ENCODE measurements around the gene YAF2. TPM values are rescaled to one million over a fixed set of nuclear protein-coding genes. Genes with fewer than 3 reads are reported as not detected.

The YAF2 gene
- total and polyA plus RNA-seq, 2 donors = 24.9 to 28.3 TPM

DNA sequence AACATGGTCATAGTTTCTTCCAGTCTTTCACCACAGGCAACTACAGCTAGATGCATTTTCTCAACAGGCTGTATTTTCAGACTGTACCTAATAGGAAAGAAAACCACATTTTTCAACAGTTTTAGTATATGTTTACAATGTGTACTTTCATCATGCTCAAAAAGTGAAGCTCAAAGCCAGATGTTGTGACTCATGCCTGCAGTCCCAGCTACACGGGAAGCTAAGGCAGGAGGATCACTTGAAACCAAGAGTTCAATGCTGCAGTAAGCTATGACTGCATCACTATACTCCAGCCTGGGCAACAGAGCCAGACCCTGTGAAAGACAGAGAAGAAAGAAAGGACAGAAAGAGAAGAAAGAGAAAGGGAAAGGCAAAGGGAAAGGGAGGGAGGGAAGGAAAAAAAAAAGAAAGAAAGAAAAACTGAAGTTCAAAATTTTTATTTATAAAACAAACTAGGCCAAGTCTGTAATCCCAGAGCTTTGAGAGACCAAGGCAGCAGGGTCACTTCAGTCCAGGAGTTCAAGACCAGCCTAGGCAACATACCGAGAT, 118.9 kb downstream of the YAF2 start:
- H3K4me3 ChIP-seq (ENCODE audit: low read length in 2 of 2) = no peak overlapping the region
- 92% methylated on average over 2 of the region's 2 CpGs for WGBS
- H3K27ac ChIP-seq (ENCODE audit: low read depth in 1 of 2, low read length in 1 of 2) = no peak overlapping the region
- H3K36me3 ChIP-seq (ENCODE audit: control insufficient read depth in 2 of 2, insufficient read depth in 2 of 2, low read length in 1 of 2) = peaks cover 0 to 5% of the 10 kb centered on the region in 2 donors
- H3K4me1 ChIP-seq (ENCODE audit: control insufficient read depth in 2 of 2, insufficient read depth in 2 of 2, low read length in 2 of 2) = no peaks in the 10 kb centered on the region
- no peak for DNase-seq (ENCODE audit: low read depth in 6 of 9, low spot score in 9 of 9)
- H3K27me3 ChIP-seq (ENCODE audit: control insufficient read depth in 2 of 2, insufficient read depth in 1 of 2, low read length in 1 of 2) = no peaks in the 10 kb centered on the region
- no peaks in the 10 kb centered on the region for H3K9me3 ChIP-seq (ENCODE audit: control insufficient read depth in 2 of 2, insufficient read depth in 1 of 2, low read length in 1 of 2)

DNA sequence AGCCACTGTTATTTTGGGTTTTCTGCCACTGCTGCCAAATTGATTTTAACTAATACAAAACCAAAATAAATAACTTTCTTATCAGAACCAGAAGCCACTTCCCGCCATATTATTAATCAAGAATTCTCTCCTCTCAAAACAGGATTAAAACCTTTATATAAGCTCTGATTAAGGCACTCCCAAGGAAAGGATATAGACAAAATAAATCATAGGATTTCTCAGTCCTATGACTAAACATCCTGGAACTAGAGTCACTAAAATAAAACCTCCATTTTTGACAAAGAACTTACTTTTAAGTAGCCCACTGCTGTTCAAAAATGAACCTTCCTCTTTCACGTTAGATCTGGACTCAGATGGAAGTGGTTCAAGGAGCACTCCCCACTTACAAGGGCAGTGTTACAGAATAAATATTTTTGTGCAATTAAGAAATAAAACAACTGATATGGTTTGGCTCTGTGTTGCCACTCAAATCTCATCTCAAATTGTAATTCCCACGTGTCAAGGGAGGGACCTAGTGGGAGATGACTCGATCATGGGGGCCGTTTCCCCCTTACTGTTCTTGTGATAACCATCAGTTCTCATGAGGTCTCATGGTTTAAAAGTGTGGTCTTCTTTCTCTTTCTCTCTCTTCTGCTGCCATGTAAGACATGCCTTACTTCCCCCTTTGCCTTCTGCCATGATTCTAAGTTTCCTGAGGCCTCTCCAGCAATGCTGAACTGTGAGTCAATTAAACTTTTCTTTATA, 119.7 kb downstream of the YAF2 start:
- Histone ChIP-seq H3K27ac (ENCODE audit: low read depth in 1 of 2, low read length in 1 of 2) (no peak overlapping the region), H3K36me3 (ENCODE audit: control insufficient read depth in 2 of 2, insufficient read depth in 2 of 2, low read length in 1 of 2) (peaks cover 0 to 5% of the 10 kb centered on the region in 2 donors), H3K27me3 (ENCODE audit: control insufficient read depth in 2 of 2, insufficient read depth in 1 of 2, low read length in 1 of 2) (no peaks in the 10 kb centered on the region), H3K9me3 (ENCODE audit: control insufficient read depth in 2 of 2, insufficient read depth in 1 of 2, low read length in 1 of 2) (no peaks in the 10 kb centered on the region), H3K4me1 (ENCODE audit: control insufficient read depth in 2 of 2, insufficient read depth in 2 of 2, low read length in 2 of 2) (no peaks in the 10 kb centered on the region), H3K4me3 (ENCODE audit: low read length in 2 of 2) (no peak overlapping the region)
- WGBS = 95% methylated on average over 5 of the region's 5 CpGs
- no peak for DNase-seq (ENCODE audit: low read depth in 6 of 9, low spot score in 9 of 9)

- no peaks in the 10 kb centered on the region for H3K4me1 ChIP-seq (ENCODE audit: control insufficient read depth in 2 of 2, insufficient read depth in 2 of 2, low read length in 2 of 2)
- peaks cover 0 to 4% of the 10 kb centered on the region in 2 donors for H3K9me3 ChIP-seq (ENCODE audit: control insufficient read depth in 2 of 2, insufficient read depth in 1 of 2, low read length in 1 of 2)
- DNase-seq (ENCODE audit: low read depth in 6 of 9, low spot score in 9 of 9) = no peak
- no peak overlapping the region for H3K4me3 ChIP-seq (ENCODE audit: low read length in 2 of 2)
- 98% methylated on average over 3 of the region's 3 CpGs for WGBS
- no peaks in the 10 kb centered on the region for H3K36me3 ChIP-seq (ENCODE audit: control insufficient read depth in 2 of 2, insufficient read depth in 2 of 2, low read length in 1 of 2)
- H3K27ac ChIP-seq (ENCODE audit: low read depth in 1 of 2, low read length in 1 of 2) = no peak overlapping the region
- no peaks in the 10 kb centered on the region for H3K27me3 ChIP-seq (ENCODE audit: control insufficient read depth in 2 of 2, insufficient read depth in 1 of 2, low read length in 1 of 2)
These were observed 129.0 kb downstream of the YAF2 start for GRCh38 chr12:42109031-42109430.

Other genes with a start within 250 kb of the YAF2 start
- gene GXYLT1, start 93.4 kb downstream of the YAF2 start, total RNA-seq = 5.2 TPM
- gene GXYLT1, start 93.4 kb downstream of the YAF2 start, polyA plus RNA-seq = 3.7 TPM
- gene ZCRB1, start 87.8 kb upstream of the YAF2 start, total RNA-seq = 63.6 TPM
- 55.2 TPM for gene ZCRB1, start 87.8 kb upstream of the YAF2 start, polyA plus RNA-seq
- gene PPHLN1, start 87.9 kb upstream of the YAF2 start, total RNA-seq = 64.5 TPM
- gene PPHLN1, start 87.9 kb upstream of the YAF2 start, polyA plus RNA-seq = 60.7 TPM